OCI-LY7 (cell line): ENCODE results near the gene PRDM5.

Source experiments
- EZH2phosphoT487 ChIP-seq: fragments of 200-600 bp; sonication (generic); IDR thresholded peaks from 2 replicates; pipeline ENCODE4 v1.6.1; 2018; ENCODE audit warnings: low read depth, borderline replicate concordance, mild to moderate bottlenecking, mixed run types, antibody characterized with exemption, low read length, moderate library complexity, mixed read lengths
- TF ChIP-seq, protein P1 (sequence below): fragments of 200-600 bp; sonication (generic); conservative IDR thresholded peaks from 2 replicates; pipeline ENCODE4 v1.5.1; 2014; ENCODE audit warnings: mild to moderate bottlenecking, antibody characterized with exemption, low read length, moderate library complexity, mixed read lengths

DNA sequence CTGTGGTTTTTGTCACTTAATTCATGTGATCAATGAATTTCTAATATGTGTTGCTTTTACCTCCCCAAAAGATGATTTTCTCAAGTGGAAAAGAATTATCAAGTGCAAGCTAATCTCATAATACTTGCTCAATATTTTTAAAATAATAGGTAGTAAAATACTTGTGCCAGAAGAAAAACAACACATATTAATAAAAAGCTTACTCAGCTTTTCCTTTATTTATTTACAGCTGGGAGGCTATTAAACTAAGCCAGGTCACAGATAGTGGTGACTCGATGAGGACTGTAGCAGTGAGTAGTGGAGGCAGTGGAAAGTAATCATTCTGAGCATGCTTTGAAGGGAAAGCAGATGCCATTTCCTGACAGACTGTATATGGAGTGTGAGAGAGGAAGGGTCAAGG, 96.1 kb downstream of the PRDM5 start:
- TF ChIP-seq, protein P1, sequence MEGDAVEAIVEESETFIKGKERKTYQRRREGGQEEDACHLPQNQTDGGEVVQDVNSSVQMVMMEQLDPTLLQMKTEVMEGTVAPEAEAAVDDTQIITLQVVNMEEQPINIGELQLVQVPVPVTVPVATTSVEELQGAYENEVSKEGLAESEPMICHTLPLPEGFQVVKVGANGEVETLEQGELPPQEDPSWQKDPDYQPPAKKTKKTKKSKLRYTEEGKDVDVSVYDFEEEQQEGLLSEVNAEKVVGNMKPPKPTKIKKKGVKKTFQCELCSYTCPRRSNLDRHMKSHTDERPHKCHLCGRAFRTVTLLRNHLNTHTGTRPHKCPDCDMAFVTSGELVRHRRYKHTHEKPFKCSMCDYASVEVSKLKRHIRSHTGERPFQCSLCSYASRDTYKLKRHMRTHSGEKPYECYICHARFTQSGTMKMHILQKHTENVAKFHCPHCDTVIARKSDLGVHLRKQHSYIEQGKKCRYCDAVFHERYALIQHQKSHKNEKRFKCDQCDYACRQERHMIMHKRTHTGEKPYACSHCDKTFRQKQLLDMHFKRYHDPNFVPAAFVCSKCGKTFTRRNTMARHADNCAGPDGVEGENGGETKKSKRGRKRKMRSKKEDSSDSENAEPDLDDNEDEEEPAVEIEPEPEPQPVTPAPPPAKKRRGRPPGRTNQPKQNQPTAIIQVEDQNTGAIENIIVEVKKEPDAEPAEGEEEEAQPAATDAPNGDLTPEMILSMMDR = no peak
- no peak for TF ChIP-seq EZH2phosphoT487
